SK-N-MC (cell line): ENCODE measurements around the gene F10.

Experiments used
- EZH2 ChIP-seq: fragments of 200-600 bp; sonication (generic); IDR thresholded peaks from one replicate; pipeline ENCODE4 v1.6.1; 2017; ENCODE audit warnings: antibody characterized with exemption
- FOXP2 ChIP-seq: optimal IDR thresholded peaks from 2 replicates; pipeline ENCODE3; 2011; ENCODE audit warnings: mild to moderate bottlenecking, moderate library complexity; ENCODE audit not compliant: insufficient read depth; ENCODE audit errors: extremely low read length, control extremely low read depth
- POLR2AphosphoS5 ChIP-seq: IDR thresholded peaks from 2 replicates; pipeline ENCODE4 v1.6.1; 2012; ENCODE audit warnings: mild to moderate bottlenecking, low read depth, low read length, borderline replicate concordance

GRCh38 chr13:113153810-113154748 is 31.5 kb downstream of the F10 start:
- TF ChIP-seq EZH2 (no peak), POLR2AphosphoS5 (peak; percentile 77), FOXP2 (no peak)
